ENCODE results near the gene PDILT.

PDILT gene

DNA sequence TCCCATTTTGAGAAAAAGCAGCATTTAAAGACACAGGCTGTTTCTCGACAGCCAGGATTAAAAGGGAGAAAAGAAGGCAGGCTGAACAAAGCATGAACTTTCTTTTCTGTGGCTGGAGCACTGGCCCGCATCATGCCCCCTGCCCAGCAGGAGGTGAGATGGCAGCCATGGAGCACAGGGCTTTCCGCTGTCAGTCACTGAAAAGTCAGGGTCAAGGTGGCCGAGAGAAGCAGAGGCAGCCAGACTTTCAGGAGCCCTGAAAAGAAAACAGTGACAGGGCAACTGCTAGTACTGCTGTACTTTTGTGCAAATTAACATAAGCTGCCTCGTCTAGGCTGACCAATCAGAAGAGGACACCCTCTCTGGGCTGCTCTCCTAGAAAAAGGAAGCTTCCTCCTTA lies 71.4 kb downstream of the PDILT start:
- TF ChIP-seq, protein P1, sequence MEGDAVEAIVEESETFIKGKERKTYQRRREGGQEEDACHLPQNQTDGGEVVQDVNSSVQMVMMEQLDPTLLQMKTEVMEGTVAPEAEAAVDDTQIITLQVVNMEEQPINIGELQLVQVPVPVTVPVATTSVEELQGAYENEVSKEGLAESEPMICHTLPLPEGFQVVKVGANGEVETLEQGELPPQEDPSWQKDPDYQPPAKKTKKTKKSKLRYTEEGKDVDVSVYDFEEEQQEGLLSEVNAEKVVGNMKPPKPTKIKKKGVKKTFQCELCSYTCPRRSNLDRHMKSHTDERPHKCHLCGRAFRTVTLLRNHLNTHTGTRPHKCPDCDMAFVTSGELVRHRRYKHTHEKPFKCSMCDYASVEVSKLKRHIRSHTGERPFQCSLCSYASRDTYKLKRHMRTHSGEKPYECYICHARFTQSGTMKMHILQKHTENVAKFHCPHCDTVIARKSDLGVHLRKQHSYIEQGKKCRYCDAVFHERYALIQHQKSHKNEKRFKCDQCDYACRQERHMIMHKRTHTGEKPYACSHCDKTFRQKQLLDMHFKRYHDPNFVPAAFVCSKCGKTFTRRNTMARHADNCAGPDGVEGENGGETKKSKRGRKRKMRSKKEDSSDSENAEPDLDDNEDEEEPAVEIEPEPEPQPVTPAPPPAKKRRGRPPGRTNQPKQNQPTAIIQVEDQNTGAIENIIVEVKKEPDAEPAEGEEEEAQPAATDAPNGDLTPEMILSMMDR (IDR thresholded peaks at IDR 0.05), result no peak

DNA sequence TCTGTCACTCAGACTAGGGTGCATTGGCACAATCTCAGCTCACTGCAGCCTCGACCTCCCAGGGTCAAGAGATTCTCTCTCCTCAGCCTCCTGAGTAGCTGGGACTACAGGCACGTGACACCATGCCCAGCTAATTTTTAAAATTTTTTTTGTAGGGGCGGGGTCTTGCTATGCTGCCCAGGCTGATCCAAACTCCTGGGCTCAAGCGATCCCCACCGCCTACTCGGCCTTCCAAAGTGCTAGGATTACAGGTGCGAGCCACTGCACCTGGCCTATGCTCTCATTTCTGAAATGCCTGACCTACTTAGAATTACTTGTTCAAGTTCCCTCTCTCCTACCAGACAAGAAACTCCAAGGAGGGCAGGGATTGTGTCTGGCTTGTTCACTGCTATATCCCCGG lies 72.1 kb downstream of the PDILT start:
- TF ChIP-seq, protein P1 (IDR thresholded peaks at IDR 0.05), result no peak

DNA sequence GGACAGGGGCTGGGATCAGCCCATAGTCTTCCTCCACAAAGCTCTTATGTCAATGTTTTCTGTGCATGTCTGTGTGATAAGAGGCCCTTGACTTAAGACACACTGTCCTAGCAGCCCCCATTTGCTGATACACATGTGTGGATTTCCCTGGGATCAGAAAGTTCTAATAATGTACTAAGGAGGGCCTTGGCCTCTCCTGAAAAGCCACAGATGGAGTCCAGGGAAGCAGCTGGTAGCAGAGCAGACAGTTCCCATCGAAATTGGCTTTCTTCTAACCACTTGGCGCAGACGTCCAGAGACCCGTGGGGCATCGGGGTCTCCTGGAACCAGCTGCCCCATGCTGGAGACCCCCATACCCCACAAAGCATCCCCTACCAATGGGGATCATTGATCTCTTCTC lies 72.9 kb downstream of the PDILT start:
- TF ChIP-seq, protein P1 (IDR thresholded peaks at IDR 0.05), result no peak

DNA sequence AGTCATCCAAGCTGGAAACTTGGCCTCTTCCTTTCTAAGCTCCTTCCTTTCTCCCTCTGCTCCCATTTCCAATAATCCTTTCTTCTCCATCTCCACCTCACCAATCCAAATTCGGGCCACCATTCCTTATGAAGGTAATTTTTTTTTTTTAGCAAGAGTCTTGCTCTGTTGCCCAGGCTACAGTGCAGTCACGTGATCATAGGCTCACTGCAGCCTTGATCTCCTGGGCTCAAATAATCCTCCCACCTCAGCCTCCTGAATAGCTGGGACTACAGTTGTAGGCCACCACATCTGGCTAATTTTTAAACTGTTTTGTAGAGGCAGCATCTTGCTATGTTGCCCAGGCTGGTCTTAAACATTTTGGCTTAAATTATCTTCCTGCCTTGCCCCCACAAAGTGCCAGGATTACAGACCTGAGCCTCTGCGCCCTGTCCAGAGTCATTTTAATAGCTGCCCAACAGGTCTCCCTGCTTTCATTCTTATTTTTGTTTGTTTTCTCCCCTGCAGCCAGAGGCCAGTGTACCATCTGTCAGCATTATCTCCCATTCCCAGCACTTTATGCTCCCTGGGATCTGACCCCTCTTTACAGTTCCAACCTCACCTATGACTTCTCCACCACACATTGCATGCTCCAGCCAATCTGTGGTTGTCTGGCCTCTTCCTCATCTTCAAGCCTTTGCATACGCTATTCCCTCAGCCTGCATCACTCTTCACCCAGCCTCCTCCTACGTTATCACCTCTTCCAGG lies 75.0 kb downstream of the PDILT start:
- TF ChIP-seq, protein P1 (IDR thresholded peaks at IDR 0.05), result no peak

DNA sequence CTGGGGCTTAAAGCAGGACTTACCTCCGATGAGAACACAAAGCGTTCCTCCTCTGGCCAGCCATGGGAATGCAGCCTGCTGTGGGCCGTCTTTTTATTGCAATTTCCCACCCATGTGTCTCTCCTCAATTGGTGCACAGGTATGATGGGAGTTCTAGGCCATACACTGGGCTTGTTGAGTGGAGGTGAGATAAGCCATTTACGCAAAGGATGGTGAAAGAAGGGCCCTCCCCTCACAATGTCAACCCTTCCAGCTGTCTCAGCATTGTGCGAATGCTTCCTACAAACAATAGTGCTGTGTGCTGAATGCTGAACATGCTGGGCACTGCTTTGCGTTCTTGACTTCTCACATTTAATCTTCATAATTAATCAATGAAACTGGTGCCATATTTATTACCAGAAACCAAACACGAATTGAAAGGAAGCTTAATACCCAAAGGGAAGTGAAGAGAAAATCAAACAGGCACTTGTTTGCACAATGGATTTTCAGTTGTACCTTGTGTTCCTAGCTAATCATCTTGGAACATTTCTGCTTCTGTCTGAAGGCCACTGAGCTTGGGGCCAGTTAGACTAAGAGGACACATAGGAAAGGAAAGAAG lies 77.0 kb downstream of the PDILT start, which contains the start of gene GP2:
Gene GP2 (minus strand): TSS at position 70 of the 598 bp plus-strand sequence. CDS start 1,082 bp downstream, outside the sequence.
- TF ChIP-seq, protein P1 (IDR thresholded peaks at IDR 0.05), result no peak

DNA sequence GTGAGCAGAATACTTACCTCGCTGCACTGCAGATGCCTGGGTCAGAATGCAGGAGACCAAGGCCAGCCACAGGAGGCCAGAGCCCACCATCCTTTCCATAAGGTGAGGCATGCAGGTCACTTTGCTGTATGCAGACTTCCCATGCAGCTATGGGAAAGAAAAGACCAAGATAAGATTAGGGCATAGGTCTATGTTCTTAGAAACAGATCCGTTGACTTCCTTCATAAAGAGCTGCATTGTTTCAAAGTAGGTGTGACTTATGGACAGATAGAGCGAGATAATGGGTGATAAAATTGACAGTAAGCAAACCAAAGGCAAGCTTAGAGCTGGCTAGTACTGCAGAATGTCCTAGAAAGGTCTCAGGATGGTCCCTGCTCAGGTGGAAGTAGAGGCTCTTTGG lies 78.2 kb downstream of the PDILT start:
- TF ChIP-seq, protein P1 (IDR thresholded peaks at IDR 0.05), result no peak

DNA sequence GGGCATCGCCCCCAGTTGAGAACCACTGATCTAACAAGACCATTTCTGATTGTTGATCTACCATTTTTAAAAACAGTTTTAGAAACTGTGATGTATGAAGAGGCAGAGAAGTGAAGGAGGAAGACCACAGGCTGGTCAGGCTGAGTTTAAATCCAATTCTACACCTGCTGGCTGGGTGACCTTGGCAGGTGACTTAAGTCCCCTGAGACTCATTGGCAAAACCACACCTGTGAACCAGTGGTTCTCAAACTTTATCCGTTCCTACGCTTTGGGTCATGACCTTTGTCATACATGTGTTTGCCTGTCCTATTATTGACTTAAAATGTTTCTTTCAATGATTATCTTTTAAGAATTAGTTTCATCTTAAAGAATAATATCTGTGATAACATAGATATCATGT lies 79.5 kb downstream of the PDILT start:
- TF ChIP-seq, protein P1 (IDR thresholded peaks at IDR 0.05), result no peak

All from LNCAP (cell line).